GM19467 (cell line): ENCODE results near the gene SP8.
A peak's percentile ranks its signal among the peaks of the same experiment; 100 is the strongest.
"Not testable (repeated sequence)": the region's sequence is repeated elsewhere in the genome, so short reads cannot be mapped to it uniquely, and the experiment has no call there.

Experiments
- ATAC-seq: cut with Tn5 transposase; IDR thresholded peaks from one replicate; pipeline ENCODE4 v1.9.1; 2021; ENCODE audit warnings: mild to moderate bottlenecking, moderate library complexity; ENCODE audit not compliant: unreplicated experiment

Gene SP8

GRCh38 chr7:20786779-20787659 is at the start of gene SP8:
SP8 (minus strand) TSS chr7:20786886; CDS start chr7:20786798, 88 bp downstream.
- no peak for ATAC-seq

DNA sequence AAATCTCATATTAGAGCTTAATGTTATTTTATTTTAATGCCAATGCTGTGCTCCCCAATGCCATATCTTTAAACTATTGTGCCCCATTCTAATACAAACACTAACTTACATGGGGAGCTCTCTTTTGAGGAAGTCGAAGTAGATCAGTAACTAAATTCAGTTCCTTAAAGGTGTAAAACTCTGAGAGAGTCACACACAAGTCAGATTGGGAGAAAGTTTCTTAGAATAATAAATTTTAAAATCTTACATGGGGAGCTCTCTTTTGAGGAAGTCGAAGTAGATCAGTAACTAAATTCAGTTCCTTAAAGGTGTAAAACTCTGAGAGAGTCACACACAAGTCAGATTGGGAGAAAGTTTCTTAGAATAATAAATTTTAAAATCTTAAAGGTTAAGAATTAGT is 49.7 kb upstream of the SP8 start:
- peak; percentile 65 for ATAC-seq

- ATAC-seq: no peak
Observed at GRCh38 chr7:20835111-20835750, 48.5 kb upstream of the SP8 start.

GRCh38 chr7:20834656-20835055 is 48.0 kb upstream of the SP8 start:
- ATAC-seq: no peak

- ATAC-seq: no peak
Observed at GRCh38 chr7:20831956-20832355, 45.3 kb upstream of the SP8 start.

GRCh38 chr7:20831451-20831850 is 44.8 kb upstream of the SP8 start:
- no peak for ATAC-seq

- no peak for ATAC-seq
Observed at GRCh38 chr7:20828947-20829346, 42.3 kb upstream of the SP8 start.

DNA sequence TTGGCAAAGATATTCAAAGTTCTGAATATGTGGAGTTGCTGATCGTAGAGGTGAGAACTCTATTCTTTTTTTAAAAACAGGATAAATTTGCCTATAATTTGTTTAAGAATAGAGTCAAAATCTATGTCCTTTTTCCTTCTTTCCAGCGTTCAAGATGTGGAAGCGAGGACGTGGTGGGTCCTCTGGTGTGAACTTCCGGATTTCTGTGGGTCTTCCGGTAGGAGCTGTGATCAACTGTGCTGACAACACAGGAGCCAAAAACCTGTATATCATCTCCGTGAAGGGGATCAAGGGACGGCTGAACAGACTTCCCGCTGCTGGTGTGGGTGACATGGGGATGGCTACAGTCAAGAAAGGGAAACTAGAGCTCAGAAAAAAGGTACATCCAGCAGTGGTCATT is 40.5 kb upstream of the SP8 start:
- no peak for ATAC-seq

GRCh38 chr7:20826243-20826642 is 39.6 kb upstream of the SP8 start:
- ATAC-seq: no peak

- ATAC-seq: no peak
Observed at GRCh38 chr7:20825555-20825954, 38.9 kb upstream of the SP8 start.

- not testable (repeated sequence) for ATAC-seq
Observed at GRCh38 chr7:20821390-20821789, 34.7 kb upstream of the SP8 start.

DNA sequence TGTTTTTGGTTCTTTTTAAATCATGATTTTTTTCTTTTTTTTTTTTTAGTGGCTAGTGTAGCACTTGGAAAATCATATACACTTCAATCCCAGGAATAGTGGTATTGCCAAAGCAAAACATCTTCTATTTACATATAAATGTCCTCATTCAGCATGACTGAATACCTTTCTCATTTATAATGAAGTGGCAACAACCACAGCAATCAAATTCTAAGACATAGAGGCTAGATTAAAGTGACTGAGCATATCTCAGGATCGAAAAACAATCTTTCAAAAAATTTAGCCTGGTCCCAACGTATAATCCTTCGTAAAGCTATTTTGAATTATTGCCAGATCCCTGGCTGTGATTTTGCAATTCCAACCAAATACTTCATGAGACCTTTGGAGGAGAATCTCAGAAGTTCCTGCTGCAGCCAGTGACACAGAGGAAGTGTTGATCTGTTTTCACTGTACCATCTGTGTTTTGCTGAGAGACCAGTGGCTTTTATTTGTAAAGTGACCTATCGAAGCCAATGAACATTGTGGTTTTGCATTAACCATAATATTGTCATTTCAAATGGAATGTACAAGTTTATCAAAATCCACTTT is 29.8 kb upstream of the SP8 start:
- no peak for ATAC-seq

GRCh38 chr7:20804345-20804744 is 17.7 kb upstream of the SP8 start:
- no peak for ATAC-seq

- no peak for ATAC-seq
Observed at GRCh38 chr7:20799566-20800366, 13.1 kb upstream of the SP8 start.

- ATAC-seq: no peak
Observed at GRCh38 chr7:20798694-20799121, 12.0 kb upstream of the SP8 start.

GRCh38 chr7:20798081-20798693 is 11.5 kb upstream of the SP8 start:
- peak; percentile 91 for ATAC-seq

GRCh38 chr7:20797462-20798080 is 10.9 kb upstream of the SP8 start:
- peak; percentile 59 for ATAC-seq

DNA sequence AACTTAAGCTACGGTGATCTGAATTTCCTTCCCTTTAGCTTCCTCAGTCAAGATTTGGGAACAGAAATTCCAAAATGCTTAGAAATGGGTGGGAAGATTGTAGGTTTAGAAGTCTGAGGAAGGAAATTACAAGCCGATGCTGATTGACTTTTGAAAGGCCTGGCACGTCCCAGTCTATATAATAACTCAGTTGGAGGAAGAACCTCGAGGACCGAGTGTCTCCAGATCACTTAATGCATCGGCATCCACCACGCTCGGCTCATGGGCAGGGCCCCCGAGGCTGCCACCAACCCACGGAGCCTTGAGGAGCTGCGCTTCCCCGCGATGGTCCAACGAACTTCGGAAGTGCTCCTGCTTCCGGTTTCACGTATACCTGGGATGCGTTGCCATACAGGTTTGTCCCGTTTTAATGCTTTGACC is 10.4 kb upstream of the SP8 start:
- ATAC-seq: no peak

GRCh38 chr7:20796500-20796899 is 9.8 kb upstream of the SP8 start:
- ATAC-seq: no peak

DNA sequence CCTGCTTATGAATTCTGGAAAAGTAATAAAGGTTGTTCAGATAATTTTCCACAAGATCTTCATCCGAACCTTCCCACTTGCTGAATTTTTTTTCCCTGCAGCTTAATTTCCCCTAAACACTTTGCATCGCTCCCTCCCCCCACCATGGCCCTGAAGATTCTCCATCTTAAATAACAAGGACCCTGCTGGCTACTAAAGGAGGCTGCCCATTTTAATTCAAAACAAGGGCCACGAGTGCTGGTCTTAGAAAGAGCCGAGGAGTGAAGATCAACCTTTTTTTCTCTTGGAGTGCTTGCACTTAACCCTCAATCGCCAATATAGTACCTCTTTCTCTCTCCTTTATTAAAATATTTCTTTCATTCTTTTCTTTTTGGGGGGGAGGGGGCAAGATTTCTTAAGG is 9.2 kb upstream of the SP8 start:
- ATAC-seq: no peak
